Testis (tissue), 2 donors: ENCODE data around the gene PAX9.

Experiments
- CTCF ChIP-seq, 3 experiments: fragments of 450-650 bp in 2 of 3; fragments of 200-600 bp in 1 of 3; sonication (generic) in 1 of 3; IDR thresholded peaks; one replicate each; pipeline ENCODE4 v1.5.1; 2016 to 2019; ENCODE audit warnings: antibody characterized with exemption in 3 of 3, mild to moderate bottlenecking in 2 of 3, moderate library complexity in 1 of 3
- POLR2A ChIP-seq: fragments of 450-650 bp; IDR thresholded peaks from one replicate; pipeline ENCODE4 v1.6.1; 2017; ENCODE audit warnings: antibody characterized with exemption, mild to moderate bottlenecking, moderate library complexity

DNA sequence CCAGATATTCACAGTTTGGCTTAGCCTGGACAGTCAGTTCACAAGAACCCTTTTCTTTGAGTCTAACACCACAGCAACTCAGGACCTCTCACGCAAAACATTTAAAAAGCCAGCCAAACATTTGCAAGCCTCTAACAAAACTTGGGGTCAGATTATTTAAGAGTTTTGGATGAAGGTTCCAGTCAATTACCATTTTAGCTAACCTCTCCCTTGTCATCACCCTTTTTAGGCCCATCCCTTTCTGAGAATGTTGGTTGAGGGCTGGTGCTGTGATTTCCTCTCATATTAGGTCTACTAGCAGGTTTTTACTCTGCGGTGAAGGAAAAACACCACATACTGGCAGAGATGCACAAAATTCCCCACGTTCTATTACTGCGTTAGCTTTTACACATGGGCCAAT is 20.7 kb downstream of the PAX9 start:
- no peak for TF ChIP-seq CTCF (IDR thresholded peaks at IDR 0.05)
- no peak for TF ChIP-seq POLR2A
